ENCODE data around the gene ATP8B3. TPM values are rescaled to one million over a fixed set of nuclear protein-coding genes. Genes with fewer than 3 reads are reported as not detected.
A peak's percentile ranks its signal among the peaks of the same experiment; 100 is the strongest.

The ATP8B3 gene
- total and polyA plus RNA-seq, 10 of the 15 experiments (the other 5 are each of a cell fraction or from before 2014, with no cell fraction given): 0.13 to 1.7 (median 0.52) TPM

GRCh38 chr19:1754018-1754635, 57.9 kb downstream of the ATP8B3 start:
- Histone ChIP-seq H4K20me1 (ENCODE audit: control insufficient read depth, insufficient read depth) (no peaks in the 10 kb centered on the region), H3K27me3 (replicated peaks in 1 of 2; ENCODE audit: control insufficient read depth in 2 of 2, insufficient read depth in 2 of 2, low read length in 1 of 2) (peaks cover 17 to 30% of the 10 kb centered on the region in 2 experiments), H3K9ac (ENCODE audit: control insufficient read depth, insufficient read depth, low read length) (no peak overlapping the region), H3K4me3 (no peak overlapping the region), H3K79me2 (ENCODE audit: control insufficient read depth, insufficient read depth, low read length) (no peaks in the 10 kb centered on the region), H3K4me1 (ENCODE audit: control insufficient read depth, insufficient read depth, low read length) (no peaks in the 10 kb centered on the region), H3K27ac (ENCODE audit: control insufficient read depth, insufficient read depth) (no peak overlapping the region), H3K36me3 (ENCODE audit: control insufficient read depth in 2 of 2, insufficient read depth in 2 of 2, low read length in 1 of 2) (no peaks in the 10 kb centered on the region), H2AFZ (ENCODE audit: control insufficient read depth, low read depth, low read length) (no peak overlapping the region), H3K9me3 (replicated peaks; ENCODE audit: control insufficient read depth, insufficient read depth, low read length) (no peaks in the 10 kb centered on the region; the same call in 2 of the 3 replicates), H3K4me2 (ENCODE audit: control insufficient read depth, insufficient read depth) (no peak overlapping the region)
- ChIA-PET POLR2A (no interaction called here), RAD21 (ENCODE audit: unreplicated experiment) (no interaction called here), SMC1A (ENCODE audit: uncharacterized antibody, unreplicated experiment) (no interaction called here), CTCF (no interaction called here)
- DNase-seq (ENCODE audit: low read depth, low spot score): no peak
- in situ Hi-C loops (cut with MboI): no loop called here
- FAIRE-seq: no peak
- ATAC-seq: no peak
- TF ChIP-seq SREBF1 (IDR thresholded peaks at IDR 0.05; ENCODE audit: low read length) (no peak), NBN (IDR thresholded peaks at IDR 0.05) (no peak)
- intact Hi-C loops (cut with micrococcal nuclease; ENCODE audit: unreplicated experiment): no loop called here
- BruUV-seq (replicated peaks): no TSS peak
- WGBS (ENCODE audit: insufficient coverage, insufficient replicate concordance, low lambda C conversion rate, missing lambda C conversion rate): 14% methylated on average over 7 of the region's 105 CpGs

GRCh38 chr19:1752757-1753728, 59.0 kb downstream of the ATP8B3 start, which contains the start of gene ONECUT3:
Gene ONECUT3 (plus strand): TSS chr19:1753506. CDS start chr19:1753663, 157 bp downstream.
- Histone ChIP-seq H3K36me3 (ENCODE audit: control insufficient read depth in 2 of 2, insufficient read depth in 2 of 2, low read length in 1 of 2) (no peaks in the 10 kb centered on the region), H3K27ac (ENCODE audit: control insufficient read depth, insufficient read depth) (no peak within 1 kb of the TSS), H3K4me1 (ENCODE audit: control insufficient read depth, insufficient read depth, low read length) (peaks cover 5% of the 10 kb centered on the region), H3K9ac (ENCODE audit: control insufficient read depth, insufficient read depth, low read length) (no peak within 1 kb of the TSS), H3K9me3 (replicated peaks; ENCODE audit: control insufficient read depth, insufficient read depth, low read length) (no peaks in the 10 kb centered on the region; the same call in 2 of the 3 replicates), H3K4me2 (ENCODE audit: control insufficient read depth, insufficient read depth) (no peak within 1 kb of the TSS), H3K27me3 (replicated peaks in 1 of 2; ENCODE audit: control insufficient read depth in 2 of 2, insufficient read depth in 2 of 2, low read length in 1 of 2) (peaks cover 19 to 31% of the 10 kb centered on the region in 2 experiments), H3K79me2 (ENCODE audit: control insufficient read depth, insufficient read depth, low read length) (no peaks in the 10 kb centered on the region), H3K4me3 (no peak within 1 kb of the TSS), H4K20me1 (ENCODE audit: control insufficient read depth, insufficient read depth) (no peaks in the 10 kb centered on the region), H2AFZ (ENCODE audit: control insufficient read depth, low read depth, low read length) (no peak within 1 kb of the TSS)
- no TSS peak for BruUV-seq (replicated peaks)
- 1% methylated on average over 36 of the region's 77 CpGs for WGBS (ENCODE audit: insufficient coverage, insufficient replicate concordance, low lambda C conversion rate, missing lambda C conversion rate)
- intact Hi-C loops (cut with micrococcal nuclease; ENCODE audit: unreplicated experiment) (no loop called here), in situ Hi-C loops (cut with MboI) (no loop called here)
- no peak for FAIRE-seq
- ChIA-PET RAD21 (ENCODE audit: unreplicated experiment) (no interaction called here), SMC1A (ENCODE audit: uncharacterized antibody, unreplicated experiment) (no interaction called here), POLR2A (no interaction called here), CTCF (no interaction called here)
- ATAC-seq: no peak
- no peak for DNase-seq (ENCODE audit: low read depth, low spot score)
- TF ChIP-seq SMAD5 (IDR thresholded peaks at IDR 0.05; ENCODE audit: low read depth) (no peak), RFX5 (IDR thresholded peaks at IDR 0.05; ENCODE audit: low read depth, low read length) (no peak), HDAC6 (IDR thresholded peaks at IDR 0.05; ENCODE audit: unreplicated experiment) (peak; percentile 49), RELA (IDR thresholded peaks at IDR 0.05; ENCODE audit: borderline replicate concordance, partially characterized antibody) (no peak)

All from GM12878 (cell line).